Measurements from ENCODE around the gene TBC1D10A.

The TBC1D10A gene

GRCh38 chr22:30326706-30327362 is at the start of gene TBC1D10A:
Gene TBC1D10A, minus strand, starts transcription at chr22:30326941. Its CDS starts 60 bp downstream, at chr22:30326881.
- in situ Hi-C loops (cut with MboI; ENCODE audit: low sequenced_read_pairs) = no loop called here

GRCh38 chr22:30375312-30375849 is 48.6 kb upstream of the TBC1D10A start:
- in situ Hi-C loops (cut with MboI; ENCODE audit: low sequenced_read_pairs) = no loop called here

- in situ Hi-C loops (cut with MboI; ENCODE audit: low sequenced_read_pairs) = no loop called here
Measured at GRCh38 chr22:30373331-30374325, 46.9 kb upstream of the TBC1D10A start.

GRCh38 chr22:30372915-30373314 is 46.2 kb upstream of the TBC1D10A start:
- in situ Hi-C loops (cut with MboI; ENCODE audit: low sequenced_read_pairs) = no loop called here

DNA sequence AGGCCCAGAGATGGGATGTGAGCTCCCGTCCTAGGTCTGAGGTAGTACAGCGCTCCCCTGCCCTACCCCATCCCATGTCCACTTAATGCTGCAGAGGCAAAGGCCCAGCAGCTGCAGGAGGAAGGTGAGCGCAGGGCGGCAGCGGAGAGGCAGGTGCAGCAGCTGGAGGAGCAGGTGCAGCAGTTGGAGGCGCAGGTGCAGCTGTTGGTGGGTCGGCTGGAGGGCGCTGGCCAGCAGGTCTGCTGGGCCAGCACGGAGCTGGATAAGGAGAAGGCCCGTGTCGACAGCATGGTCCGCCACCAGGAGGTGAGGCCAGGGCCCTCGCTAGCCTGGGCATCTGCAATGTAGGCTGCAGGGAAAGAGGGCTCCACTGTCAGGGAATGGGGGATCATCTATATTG is 45.2 kb upstream of the TBC1D10A start:
- in situ Hi-C loops (cut with MboI; ENCODE audit: low sequenced_read_pairs) = no loop called here

GRCh38 chr22:30371321-30371720 is 44.6 kb upstream of the TBC1D10A start:
- in situ Hi-C loops (cut with MboI; ENCODE audit: low sequenced_read_pairs) = no loop called here

DNA sequence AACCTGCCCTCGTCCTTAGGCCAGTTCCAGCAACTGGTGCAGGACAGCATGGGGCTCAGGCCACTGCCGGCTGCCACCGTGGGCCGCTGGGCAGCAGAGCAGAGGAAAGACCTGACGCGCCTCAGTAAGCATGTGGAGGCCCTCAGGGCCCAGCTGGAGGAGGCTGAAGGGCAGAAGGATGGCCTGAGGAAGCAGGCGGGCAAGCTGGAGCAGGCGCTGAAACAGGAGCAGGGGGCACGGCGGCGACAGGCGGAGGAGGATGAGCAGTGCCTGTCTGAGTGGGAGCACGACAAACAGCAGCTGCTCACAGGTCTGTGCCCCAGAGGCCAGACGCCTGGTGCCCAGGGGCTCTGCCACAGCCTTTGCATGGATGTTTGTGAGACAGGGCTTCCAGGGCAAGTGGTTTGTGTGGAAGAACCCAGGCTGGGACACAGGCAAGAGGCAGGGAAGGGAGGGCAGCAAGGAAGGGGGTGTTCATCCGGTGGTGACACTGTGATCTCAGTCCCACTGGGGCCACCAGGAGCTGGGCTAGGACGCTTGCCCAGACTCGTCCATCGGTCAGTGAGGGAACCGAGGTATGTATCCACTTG is 44.0 kb upstream of the TBC1D10A start:
- in situ Hi-C loops (cut with MboI; ENCODE audit: low sequenced_read_pairs) = no loop called here

GRCh38 chr22:30368420-30368819 is 41.7 kb upstream of the TBC1D10A start:
- in situ Hi-C loops (cut with MboI; ENCODE audit: low sequenced_read_pairs) = no loop called here

DNA sequence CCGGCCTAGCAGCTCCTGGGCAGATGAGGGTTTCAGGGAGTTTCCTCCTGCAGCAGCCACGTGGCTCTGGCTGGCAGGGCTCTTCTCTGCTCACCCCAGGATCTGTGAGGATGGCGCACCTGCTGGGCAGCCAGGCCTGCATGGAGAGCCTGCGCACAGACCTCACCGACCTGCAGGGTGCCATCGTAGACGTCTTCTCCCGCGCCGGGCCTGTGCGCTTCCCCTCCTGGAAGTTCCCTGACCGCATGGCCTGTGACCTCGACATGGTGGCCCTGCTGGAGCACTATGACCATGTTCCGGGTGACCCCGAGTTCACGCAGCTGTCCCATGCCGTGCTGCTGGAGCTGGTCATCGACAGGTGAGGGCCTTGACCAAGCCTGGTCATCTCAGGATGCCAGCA is 39.1 kb upstream of the TBC1D10A start:
- in situ Hi-C loops (cut with MboI; ENCODE audit: low sequenced_read_pairs) = no loop called here

DNA sequence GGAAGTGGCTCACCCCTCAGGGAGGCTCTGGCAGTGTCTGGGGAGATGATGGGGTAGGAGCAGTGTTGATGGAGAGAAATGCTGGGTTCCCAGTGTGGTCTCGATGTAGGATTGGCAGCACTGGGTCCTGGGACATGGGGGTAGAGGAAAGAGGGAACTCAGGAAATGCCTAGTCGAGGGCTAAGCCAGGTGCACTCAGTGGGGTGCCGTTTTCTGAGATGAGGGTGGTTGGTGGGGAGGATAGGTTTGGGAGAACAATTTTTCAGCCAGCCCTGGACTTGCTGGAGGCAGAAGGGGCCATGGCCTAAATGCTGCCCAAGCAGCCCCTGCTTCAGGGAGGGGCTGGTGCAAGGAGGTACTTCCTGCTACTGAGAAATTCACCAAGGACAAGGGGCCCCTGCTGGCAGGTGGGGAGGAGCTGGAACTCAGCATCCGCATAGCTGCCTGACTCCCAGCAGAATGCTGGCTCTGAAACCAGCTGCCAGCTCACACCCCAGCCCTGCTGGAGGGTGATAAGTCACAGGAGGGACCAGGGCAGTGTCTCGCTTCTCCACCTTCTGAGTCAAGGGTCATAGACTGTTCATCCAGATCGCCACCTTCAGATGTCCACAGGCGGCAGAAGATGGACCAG is 36.0 kb upstream of the TBC1D10A start:
- in situ Hi-C loops (cut with MboI; ENCODE audit: low sequenced_read_pairs) = no loop called here

DNA sequence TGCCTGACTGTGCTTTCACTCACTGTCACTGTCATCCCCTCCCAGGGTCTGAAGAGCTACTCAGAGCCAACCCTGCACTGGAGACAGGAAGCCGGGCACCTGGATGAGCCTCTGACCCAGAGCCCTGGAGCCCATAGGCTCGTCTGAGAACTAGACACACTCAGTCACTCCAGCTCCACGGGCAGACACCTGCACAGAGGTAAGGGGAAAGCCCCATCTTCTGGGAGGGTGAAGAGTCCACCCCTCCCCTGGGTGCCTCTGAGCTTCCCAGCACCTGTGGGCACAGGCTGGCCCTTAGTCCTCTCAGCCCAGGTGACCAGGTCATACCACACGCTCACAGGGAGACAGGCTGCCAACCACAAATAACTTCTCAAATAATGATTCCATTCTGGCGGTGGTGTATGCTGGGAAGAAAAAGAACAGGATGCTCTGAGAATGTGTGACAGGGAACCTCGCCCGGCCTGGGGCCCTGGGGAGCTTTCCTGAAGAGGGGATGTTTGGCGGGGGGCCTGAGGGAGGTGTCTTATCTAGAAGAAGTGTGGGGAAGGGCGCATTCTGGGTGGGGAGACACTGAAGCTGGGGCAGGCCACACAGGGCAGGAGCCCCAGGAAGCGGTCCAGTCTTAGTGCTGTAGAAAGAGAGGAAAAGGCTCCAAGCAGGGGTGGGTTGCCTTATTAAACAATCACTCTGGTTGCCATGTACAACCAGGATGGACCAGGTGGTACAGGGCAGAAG is 35.3 kb upstream of the TBC1D10A start:
- in situ Hi-C loops (cut with MboI; ENCODE audit: low sequenced_read_pairs) = no loop called here

GRCh38 chr22:30358541-30358940 is 31.8 kb upstream of the TBC1D10A start:
- in situ Hi-C loops (cut with MboI; ENCODE audit: low sequenced_read_pairs) = no loop called here

DNA sequence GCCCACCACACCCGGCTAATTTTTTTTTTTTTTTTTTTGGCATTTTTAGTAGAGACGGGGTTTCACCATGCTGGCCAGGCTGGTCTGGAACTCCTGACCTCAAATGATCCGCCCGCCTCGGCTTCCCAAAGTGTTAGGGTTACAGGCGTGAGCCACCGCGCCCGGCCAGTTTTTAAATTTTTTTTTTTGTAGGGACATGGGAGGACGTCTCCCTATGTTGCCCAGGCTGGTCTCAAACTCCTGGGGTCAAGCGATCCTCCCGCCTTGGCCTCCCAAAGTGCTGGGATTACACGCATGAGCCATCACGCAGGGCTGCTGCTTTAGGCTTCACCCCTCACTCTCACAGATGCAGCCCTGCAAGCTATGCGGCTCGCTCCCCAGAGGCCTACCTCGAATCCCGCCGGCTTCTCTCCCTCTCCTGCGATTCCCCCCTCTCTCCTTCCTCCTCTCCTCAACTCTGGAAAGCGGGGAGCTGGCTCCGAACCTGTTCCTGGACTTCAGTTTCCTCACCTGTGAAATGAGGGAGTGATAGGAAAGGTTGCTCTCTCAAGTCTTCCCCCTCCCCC is 31.0 kb upstream of the TBC1D10A start:
- in situ Hi-C loops (cut with MboI; ENCODE audit: low sequenced_read_pairs) = no loop called here

GRCh38 chr22:30357236-30357570 is 30.5 kb upstream of the TBC1D10A start:
- in situ Hi-C loops (cut with MboI; ENCODE audit: low sequenced_read_pairs) = no loop called here

DNA sequence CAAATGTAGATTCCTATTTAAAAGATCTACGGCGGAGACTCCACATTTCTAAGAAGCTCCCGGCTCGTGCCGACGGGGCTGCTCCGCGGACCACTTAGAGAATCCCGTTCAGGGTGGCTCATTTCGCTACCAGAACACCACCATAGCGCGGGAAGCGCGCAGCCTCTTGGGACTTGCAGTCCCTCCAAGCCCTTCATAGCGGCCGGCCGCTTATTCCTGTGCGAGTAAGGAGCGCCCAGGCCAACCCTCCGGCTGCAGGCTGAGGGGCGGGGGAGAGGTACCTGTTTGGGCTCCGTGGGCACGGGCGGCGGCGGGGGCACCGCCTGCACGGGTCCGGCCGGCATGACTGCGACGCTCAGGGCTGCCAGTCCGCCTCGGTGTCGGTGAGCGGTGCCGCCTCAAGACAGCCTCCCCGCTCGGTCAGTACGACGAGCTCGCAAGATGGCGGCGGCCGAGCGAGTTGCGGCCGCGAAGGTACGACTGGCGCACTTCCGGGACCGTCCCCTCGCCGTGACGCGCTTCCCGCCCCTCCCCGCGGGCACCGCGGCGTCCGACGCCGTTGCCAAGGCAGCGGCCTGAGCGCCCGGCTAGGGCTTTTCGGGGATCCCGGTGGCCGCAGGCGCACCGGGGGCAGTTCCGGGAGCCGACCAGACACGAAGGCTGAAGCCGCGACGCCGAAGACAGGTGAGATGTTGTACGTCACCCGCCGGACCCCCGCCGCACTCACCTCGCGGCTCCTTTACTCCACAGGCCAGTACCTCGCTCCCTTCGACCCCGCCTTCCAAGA is 29.9 kb upstream of the TBC1D10A start, which contains the start of the genes CCDC157 and SF3A1:
CCDC157 (plus strand) TSS at position 559 of the 787 bp plus-strand sequence. CDS start 8,994 bp downstream, outside the sequence.
SF3A1 (minus strand) TSS at position 446 of the 787 bp plus-strand sequence; CDS start at position 344, 102 bp downstream.
- in situ Hi-C loops (cut with MboI; ENCODE audit: low sequenced_read_pairs) = no loop called here

DNA sequence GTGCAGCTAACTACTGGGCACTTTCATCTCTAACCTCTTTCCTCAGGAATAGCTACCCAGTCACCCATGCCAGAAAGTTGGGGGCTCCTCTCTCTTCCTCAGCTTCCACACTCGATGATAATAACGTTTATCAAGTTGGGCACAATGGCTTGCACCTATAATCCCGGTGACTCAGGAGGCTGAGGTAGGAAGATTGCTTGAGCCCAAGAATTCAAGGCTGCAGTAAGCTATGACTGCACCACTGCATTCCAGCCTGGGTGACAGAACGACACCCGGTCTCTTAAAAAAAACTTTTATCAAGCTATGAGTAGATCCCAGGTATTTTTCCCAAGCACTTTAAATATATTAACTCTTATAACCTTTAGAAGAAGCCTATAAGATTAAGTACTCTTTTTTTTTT is 27.9 kb upstream of the TBC1D10A start:
- in situ Hi-C loops (cut with MboI; ENCODE audit: low sequenced_read_pairs) = no loop called here

- in situ Hi-C loops (cut with MboI; ENCODE audit: low sequenced_read_pairs) = no loop called here
Measured at GRCh38 chr22:30351226-30351625, 24.5 kb upstream of the TBC1D10A start.

GRCh38 chr22:30348809-30349208 is 22.1 kb upstream of the TBC1D10A start:
- in situ Hi-C loops (cut with MboI; ENCODE audit: low sequenced_read_pairs) = no loop called here

GRCh38 chr22:30348404-30348803 is 21.7 kb upstream of the TBC1D10A start:
- in situ Hi-C loops (cut with MboI; ENCODE audit: low sequenced_read_pairs) = no loop called here

All from hTERT RPE-1 (cell line).